OCI-LY1 (cell line): ENCODE results near the gene EPB41L4A.
"Not testable (repeated sequence)": the region's sequence is repeated elsewhere in the genome, so short reads cannot be mapped to it uniquely, and the experiment has no call there.

ENCODE experiments used
- H2AFZ ChIP-seq: fragments of 200-600 bp; sonication (generic), shearing (Covaris generic); 2 replicates; pipeline ENCODE4 v1.6.0; 2014; ENCODE audit warnings: antibody characterized with exemption, mild to moderate bottlenecking, low read length
- H3F3A ChIP-seq: fragments of 200-600 bp; sonication (generic), shearing (Covaris generic); 2 replicates; pipeline ENCODE4 v1.6.0; 2014; ENCODE audit warnings: mild to moderate bottlenecking, antibody characterized with exemption, low read length, moderate library complexity; ENCODE audit not compliant: insufficient read depth
- H3K27ac ChIP-seq: fragments of 200-600 bp; sonication (generic); 2 replicates; pipeline ENCODE4 v1.5.1; 2014; ENCODE audit warnings: low read length, mixed run types, mild to moderate bottlenecking, low read depth; ENCODE audit not compliant: poor library complexity, severe bottlenecking
- H3K27me3 ChIP-seq: fragments of 200-600 bp; sonication (generic); 2 replicates; pipeline ENCODE4 v1.6.0; 2014; ENCODE audit warnings: antibody characterized with exemption, mild to moderate bottlenecking, low read length, moderate library complexity; ENCODE audit not compliant: insufficient read depth
- H3K36me3 ChIP-seq: fragments of 200-600 bp; sonication (generic); 2 replicates; pipeline ENCODE4 v1.6.1; 2014; ENCODE audit warnings: mild to moderate bottlenecking, antibody characterized with exemption, low read length, moderate library complexity, mixed read lengths; ENCODE audit not compliant: insufficient read depth
- H3K4me1 ChIP-seq: fragments of 200-600 bp; sonication (generic); 2 replicates; pipeline ENCODE4 v1.5.1; 2014; ENCODE audit warnings: mild to moderate bottlenecking, low read length, moderate library complexity; ENCODE audit not compliant: insufficient read depth, severe bottlenecking
- H3K4me2 ChIP-seq: fragments of 200-600 bp; sonication (generic), shearing (Covaris generic); 2 replicates; pipeline ENCODE4 v1.6.1; 2014; ENCODE audit warnings: low read length
- H3K4me3 ChIP-seq: fragments of 200-600 bp; sonication (generic); 2 replicates; pipeline ENCODE4 v1.5.1; 2014; ENCODE audit warnings: low read length, low read depth, mild to moderate bottlenecking, mixed read lengths; ENCODE audit not compliant: poor library complexity, severe bottlenecking
- H3K79me2 ChIP-seq: fragments of 200-600 bp; shearing (Covaris generic); 2 replicates; pipeline ENCODE4 v1.6.1; 2016; ENCODE audit warnings: mixed run types, low read length, mixed read lengths; ENCODE audit not compliant: insufficient read depth
- H3K9ac ChIP-seq: fragments of 200-600 bp; sonication (generic), shearing (Covaris generic); 2 replicates; pipeline ENCODE4 v1.6.1; 2014; ENCODE audit warnings: mild to moderate bottlenecking, low read length, mixed read lengths
- H3K9me2 ChIP-seq: fragments of 200-600 bp; sonication (generic), shearing (Covaris generic); 2 replicates; pipeline ENCODE4 v1.6.1; 2014; ENCODE audit warnings: low read depth, mild to moderate bottlenecking, low read length, mixed read lengths
- H3K9me3 ChIP-seq: fragments of 200-600 bp; shearing (Covaris generic); 2 replicates; pipeline ENCODE4 v1.6.1; 2014; ENCODE audit warnings: low read length, mixed read lengths
- H4K20me1 ChIP-seq: fragments of 200-600 bp; sonication (generic), shearing (Covaris generic); 2 replicates; pipeline ENCODE4 v1.6.0; 2016; ENCODE audit warnings: mild to moderate bottlenecking, low read length; ENCODE audit not compliant: insufficient read depth
- EZH2 ChIP-seq: fragments of 200-600 bp; sonication (generic), shearing (Covaris generic); IDR thresholded peaks from 2 replicates; pipeline ENCODE4 v1.8.0; 2017; ENCODE audit warnings: borderline replicate concordance, mixed run types, mild to moderate bottlenecking, antibody characterized with exemption, low read length, moderate library complexity, mixed read lengths
- TF ChIP-seq, protein P1 (sequence below): fragments of 200-600 bp; sonication (generic), shearing (Covaris generic); IDR thresholded peaks from 2 replicates; pipeline ENCODE4 v1.5.1; 2017; ENCODE audit warnings: mild to moderate bottlenecking, antibody characterized with exemption, low read length, moderate library complexity, mixed read lengths

Gene EPB41L4A

DNA sequence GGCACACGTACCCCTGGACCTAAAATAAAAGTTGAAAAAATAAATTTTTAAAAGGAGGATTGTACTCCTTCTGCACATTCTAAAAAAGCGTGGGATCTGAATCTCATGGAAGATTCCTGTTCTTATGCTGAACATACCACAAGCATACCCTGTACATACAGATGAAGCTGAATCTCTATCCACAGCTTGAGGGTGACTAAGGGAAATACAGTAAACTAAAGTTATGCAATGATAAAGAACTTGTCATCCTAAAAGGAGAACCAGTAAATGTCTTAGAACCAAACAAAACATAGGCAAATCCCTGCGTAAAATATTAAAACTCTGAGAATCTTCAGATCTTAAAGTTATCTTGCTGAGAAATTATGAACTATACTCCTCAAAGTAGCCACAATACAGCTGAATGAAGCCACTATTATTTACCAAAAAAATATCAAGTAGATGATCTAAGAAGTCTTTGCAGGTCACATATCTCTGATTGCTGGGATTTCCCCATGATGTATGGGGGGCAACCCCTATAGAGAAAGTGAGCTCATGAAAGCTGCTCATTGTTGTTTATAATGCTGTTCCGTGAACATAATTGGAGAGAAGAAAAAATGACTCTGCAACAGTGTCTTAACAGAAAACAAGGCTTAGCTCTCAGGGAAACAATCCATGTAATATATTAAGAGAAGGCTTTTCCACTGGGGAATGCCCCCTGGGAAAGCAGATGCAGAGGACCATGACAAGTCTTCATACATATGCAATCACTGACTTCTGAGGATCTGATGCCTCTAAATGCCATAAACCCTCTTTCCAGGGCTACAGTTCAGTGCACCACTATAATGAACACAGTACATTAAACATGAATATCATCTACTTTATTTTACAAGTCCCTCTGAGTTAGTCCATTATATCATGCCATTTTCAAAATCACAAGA is 210.1 kb downstream of the EPB41L4A start:
- no peaks in the 10 kb centered on the region for H3K9me2 ChIP-seq
- H3K4me2 ChIP-seq = no peak overlapping the region
- no peaks in the 10 kb centered on the region for H3K36me3 ChIP-seq
- no peaks in the 10 kb centered on the region for H3F3A ChIP-seq
- no peaks in the 10 kb centered on the region for H4K20me1 ChIP-seq
- H3K4me1 ChIP-seq = no peaks in the 10 kb centered on the region
- no peak overlapping the region for H3K4me3 ChIP-seq
- H3K9ac ChIP-seq = no peak overlapping the region
- H3K27ac ChIP-seq = no peak overlapping the region
- no peak overlapping the region for H2AFZ ChIP-seq
- H3K9me3 ChIP-seq = no peaks in the 10 kb centered on the region
- no peaks in the 10 kb centered on the region for H3K79me2 ChIP-seq
- no peaks in the 10 kb centered on the region for H3K27me3 ChIP-seq
- TF ChIP-seq, protein P1, sequence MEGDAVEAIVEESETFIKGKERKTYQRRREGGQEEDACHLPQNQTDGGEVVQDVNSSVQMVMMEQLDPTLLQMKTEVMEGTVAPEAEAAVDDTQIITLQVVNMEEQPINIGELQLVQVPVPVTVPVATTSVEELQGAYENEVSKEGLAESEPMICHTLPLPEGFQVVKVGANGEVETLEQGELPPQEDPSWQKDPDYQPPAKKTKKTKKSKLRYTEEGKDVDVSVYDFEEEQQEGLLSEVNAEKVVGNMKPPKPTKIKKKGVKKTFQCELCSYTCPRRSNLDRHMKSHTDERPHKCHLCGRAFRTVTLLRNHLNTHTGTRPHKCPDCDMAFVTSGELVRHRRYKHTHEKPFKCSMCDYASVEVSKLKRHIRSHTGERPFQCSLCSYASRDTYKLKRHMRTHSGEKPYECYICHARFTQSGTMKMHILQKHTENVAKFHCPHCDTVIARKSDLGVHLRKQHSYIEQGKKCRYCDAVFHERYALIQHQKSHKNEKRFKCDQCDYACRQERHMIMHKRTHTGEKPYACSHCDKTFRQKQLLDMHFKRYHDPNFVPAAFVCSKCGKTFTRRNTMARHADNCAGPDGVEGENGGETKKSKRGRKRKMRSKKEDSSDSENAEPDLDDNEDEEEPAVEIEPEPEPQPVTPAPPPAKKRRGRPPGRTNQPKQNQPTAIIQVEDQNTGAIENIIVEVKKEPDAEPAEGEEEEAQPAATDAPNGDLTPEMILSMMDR = no peak
- TF ChIP-seq EZH2 = no peak

DNA sequence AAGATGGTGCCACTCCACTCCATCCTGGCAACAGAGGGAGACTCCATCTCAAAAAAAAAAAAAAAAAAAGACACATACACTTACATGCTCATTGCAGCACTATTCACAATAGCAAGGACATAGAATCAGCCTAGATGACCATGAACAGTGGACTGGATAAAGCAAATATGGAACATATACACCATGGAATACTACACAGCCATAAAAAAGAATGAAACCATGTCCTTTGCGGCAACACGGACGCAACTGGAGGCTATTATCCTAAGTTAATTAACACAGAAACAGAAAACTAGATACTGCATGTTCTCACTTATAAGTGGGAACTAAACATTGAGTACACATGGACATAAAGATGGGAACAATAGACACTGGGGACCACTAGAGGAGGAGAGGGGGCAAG is 210.9 kb downstream of the EPB41L4A start:
- not testable (repeated sequence) for H4K20me1 ChIP-seq, H3K9ac ChIP-seq, H2AFZ ChIP-seq, H3K79me2 ChIP-seq, H3K4me2 ChIP-seq, H3K4me3 ChIP-seq, H3K4me1 ChIP-seq, H3K36me3 ChIP-seq, H3F3A ChIP-seq, H3K9me2 ChIP-seq, H3K27me3 ChIP-seq, H3K9me3 ChIP-seq, H3K27ac ChIP-seq

DNA sequence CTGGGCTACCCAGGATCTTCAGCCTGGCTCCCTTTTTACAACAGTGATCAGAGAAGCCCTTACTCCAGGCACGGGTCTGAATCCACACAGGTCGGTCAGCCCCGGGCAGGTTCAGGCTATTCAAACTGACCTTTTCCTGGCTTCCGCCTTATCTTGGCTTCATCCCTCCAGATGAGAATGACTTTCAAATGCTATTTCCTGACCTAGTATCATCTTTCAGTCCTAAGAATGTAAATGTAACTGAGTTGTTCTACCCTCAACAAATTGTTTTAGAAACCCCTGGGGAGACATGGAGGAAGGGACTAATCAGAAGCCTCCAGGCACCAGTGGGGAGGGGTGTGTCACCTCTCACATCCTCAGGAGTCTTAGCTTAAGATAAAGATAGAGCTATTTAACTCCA is 213.2 kb downstream of the EPB41L4A start:
- H3K9ac ChIP-seq = no peak overlapping the region
- no peaks in the 10 kb centered on the region for H3K4me1 ChIP-seq

More for the DNA sequence above, 213.2 kb downstream of the EPB41L4A start:
- no peaks in the 10 kb centered on the region for H3K9me2 ChIP-seq
- no peak overlapping the region for H3K4me2 ChIP-seq
- H3K9me3 ChIP-seq = no peaks in the 10 kb centered on the region
- no peak overlapping the region for H3K27ac ChIP-seq
- no peaks in the 10 kb centered on the region for H3K27me3 ChIP-seq
- no peaks in the 10 kb centered on the region for H4K20me1 ChIP-seq
- no peak overlapping the region for H3K4me3 ChIP-seq
- no peaks in the 10 kb centered on the region for H3K79me2 ChIP-seq
- H3K36me3 ChIP-seq = no peaks in the 10 kb centered on the region
- no peak overlapping the region for H2AFZ ChIP-seq
- H3F3A ChIP-seq = no peaks in the 10 kb centered on the region
- TF ChIP-seq, protein P1 = no peak
- TF ChIP-seq EZH2 = no peak
